MM.1S (cell line): ENCODE data around the gene CUEDC2.

Experiments used
- CTCF ChIP-seq: fragments of 300-600 bp; sonication (generic); IDR thresholded peaks from 2 replicates; pipeline ENCODE4 v1.5.1; 2016; ENCODE audit warnings: antibody characterized with exemption, low read length, mixed read lengths
- EZH2 ChIP-seq: fragments of 300-600 bp; sonication (generic); optimal IDR thresholded peaks from 2 replicates; pipeline ENCODE3; 2017; ENCODE audit warnings: low read depth, mild to moderate bottlenecking, antibody characterized with exemption, low read length, mixed read lengths
- EZH2phosphoT487 ChIP-seq: fragments of 300-600 bp; sonication (generic); IDR thresholded peaks from 2 replicates; pipeline ENCODE4 v1.6.1; 2018; ENCODE audit warnings: antibody characterized with exemption, low read length

- TF ChIP-seq CTCF: no peak
- no peak for TF ChIP-seq EZH2phosphoT487
- no peak for TF ChIP-seq EZH2
Observed at GRCh38 chr10:102444851-102445250, 12.5 kb upstream of the CUEDC2 start.
